ENCODE measurements around the gene DBT. TPM values are rescaled to one million over a fixed set of nuclear protein-coding genes. Genes with fewer than 3 reads are reported as not detected.

Gene DBT
- polyA plus RNA-seq, 1 donor (not counting 4 experiments of a cell fraction or from before 2014, with no cell fraction given): 16.3 TPM

DNA sequence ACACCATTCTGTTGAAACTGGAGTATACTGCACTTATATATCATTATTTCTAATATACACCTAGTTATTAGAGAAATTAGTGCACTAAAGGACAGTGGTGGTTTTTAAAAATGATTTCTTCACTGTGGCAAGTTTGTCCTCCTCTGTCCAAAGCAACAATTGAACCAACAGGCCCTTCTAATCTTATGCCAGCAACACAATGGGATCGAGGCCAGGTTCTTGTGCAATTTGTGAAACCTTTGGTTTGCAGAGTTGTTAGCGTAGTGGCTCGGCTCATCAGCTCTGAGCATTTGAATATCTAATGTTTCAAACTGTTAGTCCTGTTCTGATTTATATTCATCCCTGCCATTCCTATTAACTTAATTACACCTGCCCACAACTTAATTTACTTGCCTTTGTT is 61.7 kb downstream of the DBT start:
- FAIRE-seq (no peak), DNase-seq (ENCODE audit: low read depth, low spot score) (no peak)
- no peaks in the 10 kb centered on the region for H3K27me3 ChIP-seq (ENCODE audit: control insufficient read depth, extremely low read depth, insufficient read depth, low read length)
- no peaks in the 10 kb centered on the region for H3K36me3 ChIP-seq (ENCODE audit: control insufficient read depth in 2 of 2, extremely low read depth in 1 of 2, insufficient read depth in 2 of 2, low read length in 2 of 2)
- H3K4me1 ChIP-seq (ENCODE audit: control insufficient read depth, extremely low read depth, insufficient read depth, low read length): no peaks in the 10 kb centered on the region
- no peaks in the 10 kb centered on the region for H4K20me1 ChIP-seq (ENCODE audit: control insufficient read depth, extremely low read depth, insufficient read depth, low read length)
- no peaks in the 10 kb centered on the region for H3K9me3 ChIP-seq (ENCODE audit: control insufficient read depth, low read depth, low read length)
- H2AFZ ChIP-seq (ENCODE audit: control insufficient read depth, low read length): no peak overlapping the region
- dilution Hi-C loops (cut with MboI; ENCODE audit: extremely low pct_ligation_motif_present, low sequenced_read_pairs): no loop called here
- H3K9me1 ChIP-seq (ENCODE audit: control insufficient read depth, extremely low read depth, insufficient read depth, low read length): no peaks in the 10 kb centered on the region
- no peak overlapping the region for H3K27ac ChIP-seq (ENCODE audit: control insufficient read depth, insufficient read depth, low read length)
- H3K4me2 ChIP-seq (ENCODE audit: control insufficient read depth, extremely low read depth, insufficient read depth, low read depth, low read length): no peak overlapping the region
- H3K4me3 ChIP-seq (ENCODE audit: control insufficient read depth in 2 of 3, extremely low read depth in 1 of 3, insufficient read depth in 2 of 3, low read depth in 1 of 3, low read length in 3 of 3): no peak overlapping the region
- no peak overlapping the region for H3K9ac ChIP-seq (ENCODE audit: control insufficient read depth, extremely low read depth, insufficient read depth, low read length)
- no peak for TF ChIP-seq EZH2 (IDR thresholded peaks at IDR 0.05; ENCODE audit: low read length)
- TF ChIP-seq, protein P1, sequence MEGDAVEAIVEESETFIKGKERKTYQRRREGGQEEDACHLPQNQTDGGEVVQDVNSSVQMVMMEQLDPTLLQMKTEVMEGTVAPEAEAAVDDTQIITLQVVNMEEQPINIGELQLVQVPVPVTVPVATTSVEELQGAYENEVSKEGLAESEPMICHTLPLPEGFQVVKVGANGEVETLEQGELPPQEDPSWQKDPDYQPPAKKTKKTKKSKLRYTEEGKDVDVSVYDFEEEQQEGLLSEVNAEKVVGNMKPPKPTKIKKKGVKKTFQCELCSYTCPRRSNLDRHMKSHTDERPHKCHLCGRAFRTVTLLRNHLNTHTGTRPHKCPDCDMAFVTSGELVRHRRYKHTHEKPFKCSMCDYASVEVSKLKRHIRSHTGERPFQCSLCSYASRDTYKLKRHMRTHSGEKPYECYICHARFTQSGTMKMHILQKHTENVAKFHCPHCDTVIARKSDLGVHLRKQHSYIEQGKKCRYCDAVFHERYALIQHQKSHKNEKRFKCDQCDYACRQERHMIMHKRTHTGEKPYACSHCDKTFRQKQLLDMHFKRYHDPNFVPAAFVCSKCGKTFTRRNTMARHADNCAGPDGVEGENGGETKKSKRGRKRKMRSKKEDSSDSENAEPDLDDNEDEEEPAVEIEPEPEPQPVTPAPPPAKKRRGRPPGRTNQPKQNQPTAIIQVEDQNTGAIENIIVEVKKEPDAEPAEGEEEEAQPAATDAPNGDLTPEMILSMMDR (optimal IDR thresholded peaks at IDR 0.05 in 1 of 3, IDR thresholded peaks at IDR 0.05 in 1 of 3, conservative IDR thresholded peaks at IDR 0.05 in 1 of 3; ENCODE audit: extremely low read depth in 1 of 3, insufficient read depth in 2 of 3, low read length in 3 of 3): no peak
- no peaks in the 10 kb centered on the region for H3K79me2 ChIP-seq (ENCODE audit: control insufficient read depth, insufficient read depth, low read length)

DNA sequence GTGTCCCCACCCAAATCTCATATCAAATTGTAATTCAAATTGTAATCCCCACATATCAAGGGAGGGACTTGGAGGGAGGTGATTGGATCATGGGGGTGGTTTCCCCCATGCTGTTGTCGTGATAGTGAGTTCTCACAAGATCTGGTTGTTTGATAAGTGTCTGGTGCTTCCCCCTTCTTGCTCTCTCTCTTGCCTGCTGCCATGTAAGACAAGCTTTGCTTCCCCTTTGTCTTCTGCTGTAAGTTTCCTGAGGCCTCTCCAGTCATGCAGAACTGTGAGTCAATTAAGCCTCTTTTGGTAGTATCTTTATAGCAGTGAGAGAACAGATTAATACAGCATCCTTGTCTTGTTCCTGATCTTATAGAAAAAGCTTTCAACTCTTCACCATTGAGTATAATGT is 65.1 kb downstream of the DBT start:
- H4K20me1 ChIP-seq (ENCODE audit: control insufficient read depth, extremely low read depth, insufficient read depth, low read length): no peaks in the 10 kb centered on the region
- DNase-seq (ENCODE audit: low read depth, low spot score): no peak
- FAIRE-seq: no peak

More for the DNA sequence above, 65.1 kb downstream of the DBT start:
- TF ChIP-seq, protein P1 (optimal IDR thresholded peaks at IDR 0.05 in 1 of 3, IDR thresholded peaks at IDR 0.05 in 1 of 3, conservative IDR thresholded peaks at IDR 0.05 in 1 of 3; ENCODE audit: extremely low read depth in 1 of 3, insufficient read depth in 2 of 3, low read length in 3 of 3): no peak
- no peak for TF ChIP-seq EZH2 (IDR thresholded peaks at IDR 0.05; ENCODE audit: low read length)
- H3K27me3 ChIP-seq (ENCODE audit: control insufficient read depth, extremely low read depth, insufficient read depth, low read length): no peaks in the 10 kb centered on the region
- H3K27ac ChIP-seq (ENCODE audit: control insufficient read depth, insufficient read depth, low read length): no peak overlapping the region
- H3K9ac ChIP-seq (ENCODE audit: control insufficient read depth, extremely low read depth, insufficient read depth, low read length): no peak overlapping the region
- H3K4me2 ChIP-seq (ENCODE audit: control insufficient read depth, extremely low read depth, insufficient read depth, low read depth, low read length): no peak overlapping the region
- no peak overlapping the region for H2AFZ ChIP-seq (ENCODE audit: control insufficient read depth, low read length)
- no peak overlapping the region for H3K4me3 ChIP-seq (ENCODE audit: control insufficient read depth in 2 of 3, extremely low read depth in 1 of 3, insufficient read depth in 2 of 3, low read depth in 1 of 3, low read length in 3 of 3)
- no peaks in the 10 kb centered on the region for H3K79me2 ChIP-seq (ENCODE audit: control insufficient read depth, insufficient read depth, low read length)
- H3K9me1 ChIP-seq (ENCODE audit: control insufficient read depth, extremely low read depth, insufficient read depth, low read length): no peaks in the 10 kb centered on the region
- no peaks in the 10 kb centered on the region for H3K36me3 ChIP-seq (ENCODE audit: control insufficient read depth in 2 of 2, extremely low read depth in 1 of 2, insufficient read depth in 2 of 2, low read length in 2 of 2)
- no peaks in the 10 kb centered on the region for H3K4me1 ChIP-seq (ENCODE audit: control insufficient read depth, extremely low read depth, insufficient read depth, low read length)
- dilution Hi-C loops (cut with MboI; ENCODE audit: extremely low pct_ligation_motif_present, low sequenced_read_pairs): no loop called here
- no peaks in the 10 kb centered on the region for H3K9me3 ChIP-seq (ENCODE audit: control insufficient read depth, low read depth, low read length)

Measured in keratinocyte (primary cell).